ENCODE measurements around the gene MSGN1. TPM values are rescaled to one million over a fixed set of nuclear protein-coding genes. Genes with fewer than 3 reads are reported as not detected.

The MSGN1 gene
- total and polyA plus RNA-seq, 2 donors (not counting 3 experiments of a cell fraction or from before 2014, with no cell fraction given), result not detected

DNA sequence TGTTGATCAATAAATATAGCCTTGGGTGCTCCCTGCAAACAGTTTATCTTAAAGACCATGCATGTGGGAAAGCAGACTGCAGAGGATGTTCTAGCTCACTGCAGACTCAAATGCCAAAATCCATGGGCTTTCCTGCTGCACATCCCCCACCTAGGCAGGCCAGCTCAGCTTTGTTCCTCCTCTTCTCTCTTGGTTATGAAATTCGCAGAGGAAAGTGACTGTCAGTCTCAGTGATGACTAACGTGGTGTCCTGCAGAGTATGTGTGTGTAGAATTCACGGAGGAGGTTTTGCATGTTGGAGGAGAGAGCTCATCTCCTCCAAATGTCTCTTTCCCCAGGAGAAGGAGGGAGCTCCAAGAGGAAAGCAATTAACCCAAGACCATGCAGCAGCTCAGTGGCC, 40.8 kb downstream of the MSGN1 start:
- FAIRE-seq, result no peak
- Histone ChIP-seq H3K27ac (ENCODE audit: insufficient read depth, low read depth, low read length) (no peak overlapping the region), H2AFZ (ENCODE audit: low read depth, low read length) (no peak overlapping the region), H3K4me2 (ENCODE audit: insufficient read depth, low read length) (no peak overlapping the region), H3K4me3 (replicated peaks in 1 of 3; ENCODE audit: insufficient read depth in 1 of 3, low read depth in 1 of 3, low read length in 3 of 3) (no peak overlapping the region), H3K9me1 (replicated peaks; ENCODE audit: control insufficient read depth, extremely low read depth, insufficient read depth, low read length) (no peaks in the 10 kb centered on the region), H3K4me1 (ENCODE audit: control insufficient read depth, extremely low read depth, insufficient read depth, low read length) (no peaks in the 10 kb centered on the region), H3K27me3 (ENCODE audit: control insufficient read depth in 2 of 2, insufficient read depth in 2 of 2, low read length in 2 of 2) (peaks cover 0 to 2% of the 10 kb centered on the region in 2 experiments), H3K9ac (replicated peaks; ENCODE audit: extremely low read depth, insufficient read depth, low read length) (no peak overlapping the region), H3K79me2 (ENCODE audit: control insufficient read depth, insufficient read depth, low read length) (no peaks in the 10 kb centered on the region), H4K20me1 (replicated peaks; ENCODE audit: control insufficient read depth, extremely low read depth, insufficient read depth, low read length) (no peaks in the 10 kb centered on the region), H3K36me3 (ENCODE audit: control insufficient read depth in 2 of 2, extremely low read depth in 1 of 2, insufficient read depth in 2 of 2, low read length in 2 of 2) (no peaks in the 10 kb centered on the region), H3K9me3 (replicated peaks; ENCODE audit: control insufficient read depth, insufficient read depth, low read length) (no peaks in the 10 kb centered on the region)
- intact Hi-C loops (cut with micrococcal nuclease), result no loop called here
- dilution Hi-C loops (cut with MboI; ENCODE audit: extremely low pct_ligation_motif_present, low sequenced_read_pairs), result no loop called here
- CTCF ChIA-PET, result no interaction called here
- POLR2A ChIA-PET, result no interaction called here
- no peak for DNase-seq (ENCODE audit: low read depth, low spot score)
- TF ChIP-seq MYC (IDR thresholded peaks at IDR 0.05; ENCODE audit: low read depth, low read length) (no peak), JUN (IDR thresholded peaks at IDR 0.05; ENCODE audit: borderline replicate concordance, insufficient read depth, insufficient read length, low read depth) (no peak), MAX (IDR thresholded peaks at IDR 0.05; ENCODE audit: insufficient read depth, insufficient read length) (no peak), FOS (IDR thresholded peaks at IDR 0.05; ENCODE audit: borderline replicate concordance, insufficient read depth, low read length) (no peak), POLR2AphosphoS5 (IDR thresholded peaks at IDR 0.05; ENCODE audit: insufficient read depth, low read depth, low read length) (no peak), POLR2A (IDR thresholded peaks at IDR 0.05; ENCODE audit: low read depth, low read length) (no peak), GATA2 (IDR thresholded peaks at IDR 0.05; ENCODE audit: insufficient read depth, insufficient read length, low read depth, low read length) (no peak), EZH2 (IDR thresholded peaks at IDR 0.05; ENCODE audit: borderline replicate concordance, low read depth, low read length, severe bottlenecking) (no peak)
- TF ChIP-seq, protein P1, sequence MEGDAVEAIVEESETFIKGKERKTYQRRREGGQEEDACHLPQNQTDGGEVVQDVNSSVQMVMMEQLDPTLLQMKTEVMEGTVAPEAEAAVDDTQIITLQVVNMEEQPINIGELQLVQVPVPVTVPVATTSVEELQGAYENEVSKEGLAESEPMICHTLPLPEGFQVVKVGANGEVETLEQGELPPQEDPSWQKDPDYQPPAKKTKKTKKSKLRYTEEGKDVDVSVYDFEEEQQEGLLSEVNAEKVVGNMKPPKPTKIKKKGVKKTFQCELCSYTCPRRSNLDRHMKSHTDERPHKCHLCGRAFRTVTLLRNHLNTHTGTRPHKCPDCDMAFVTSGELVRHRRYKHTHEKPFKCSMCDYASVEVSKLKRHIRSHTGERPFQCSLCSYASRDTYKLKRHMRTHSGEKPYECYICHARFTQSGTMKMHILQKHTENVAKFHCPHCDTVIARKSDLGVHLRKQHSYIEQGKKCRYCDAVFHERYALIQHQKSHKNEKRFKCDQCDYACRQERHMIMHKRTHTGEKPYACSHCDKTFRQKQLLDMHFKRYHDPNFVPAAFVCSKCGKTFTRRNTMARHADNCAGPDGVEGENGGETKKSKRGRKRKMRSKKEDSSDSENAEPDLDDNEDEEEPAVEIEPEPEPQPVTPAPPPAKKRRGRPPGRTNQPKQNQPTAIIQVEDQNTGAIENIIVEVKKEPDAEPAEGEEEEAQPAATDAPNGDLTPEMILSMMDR (IDR thresholded peaks at IDR 0.05; ENCODE audit: extremely low read depth in 1 of 2, insufficient read depth in 1 of 2, low read depth in 1 of 2, low read length in 2 of 2), result no peak
- BruUV-seq (replicated peaks), result no TSS peak
